EL (cell line): ENCODE measurements around the gene MEGF9.
A peak's percentile ranks its signal among the peaks of the same experiment; 100 is the strongest.

Experiments used
- DNase-seq: peaks from one replicate; pipeline ENCODE4 v3.0.0-alpha.2; 2016

The MEGF9 gene

GRCh38 chr9:120619751-120620655 lies 94.3 kb downstream of the MEGF9 start:
- DNase-seq: peak; percentile 66

- peak; percentile 23 for DNase-seq
Measured at GRCh38 chr9:120616966-120617935, 97.0 kb downstream of the MEGF9 start.

- no peak for DNase-seq
Measured at GRCh38 chr9:120612218-120612617, 102.1 kb downstream of the MEGF9 start.

- no peak for DNase-seq
Measured at GRCh38 chr9:120611690-120612068, 102.6 kb downstream of the MEGF9 start.

- no peak for DNase-seq
Measured at GRCh38 chr9:120610975-120611689, 103.1 kb downstream of the MEGF9 start.

GRCh38 chr9:120609636-120610035 lies 104.6 kb downstream of the MEGF9 start:
- DNase-seq: peak; percentile 27

GRCh38 chr9:120608421-120608820 lies 105.8 kb downstream of the MEGF9 start:
- DNase-seq: peak; percentile 48

GRCh38 chr9:120603591-120603990 lies 110.7 kb downstream of the MEGF9 start:
- DNase-seq: no peak

GRCh38 chr9:120603010-120603409 lies 111.3 kb downstream of the MEGF9 start:
- no peak for DNase-seq

GRCh38 chr9:120593955-120594277 lies 120.4 kb downstream of the MEGF9 start:
- DNase-seq: no peak

- DNase-seq: no peak
Measured at GRCh38 chr9:120593250-120593954, 120.9 kb downstream of the MEGF9 start.

GRCh38 chr9:120592210-120592609 lies 122.1 kb downstream of the MEGF9 start:
- no peak for DNase-seq

GRCh38 chr9:120587328-120587727 lies 126.9 kb downstream of the MEGF9 start:
- no peak for DNase-seq

- DNase-seq: peak; percentile 74
Measured at GRCh38 chr9:120583958-120584369, 130.3 kb downstream of the MEGF9 start.

GRCh38 chr9:120580051-120580896 lies 134.0 kb downstream of the MEGF9 start, which contains the start of gene CDK5RAP2:
CDK5RAP2 (minus strand) TSS chr9:120580167; CDS start chr9:120579978, 189 bp downstream.
- DNase-seq: peak; percentile 98

- peak; percentile 23 for DNase-seq
Measured at GRCh38 chr9:120579139-120580050, 134.9 kb downstream of the MEGF9 start.

- no peak for DNase-seq
Measured at GRCh38 chr9:120574473-120574872, 139.8 kb downstream of the MEGF9 start.

GRCh38 chr9:120572472-120572871 lies 141.8 kb downstream of the MEGF9 start:
- DNase-seq: no peak

- no peak for DNase-seq
Measured at GRCh38 chr9:120571443-120572257, 142.6 kb downstream of the MEGF9 start.
